PC-3 (cell line): ENCODE results near the gene TWIST2. TPM values are rescaled to one million over a fixed set of nuclear protein-coding genes. Genes with fewer than 3 reads are reported as not detected.

Experiments used
- ATAC-seq: fragments of 200-7000 bp; cut with Tn5 transposase; 2 replicates; pipeline ENCODE4 v1.9.1; 2020; ENCODE audit warnings: mild to moderate bottlenecking, moderate library complexity
- BruUV-seq: library from RNA; stranded (reverse); fragments of 400-500 nt; replicated peaks from 2 replicates; lab custom pipeline; 2021; lab: Mats Ljungman, UMichigan
- CTCF ChIA-PET: fragments of 300-600 bp; sonication (Branson Sonifier 250); formaldehyde crosslinking; loops from one replicate; lab custom pipeline; 2022; ENCODE audit warnings: antibody characterized with exemption; lab: Charles Lee
- POLR2A ChIA-PET: fragments of 300-600 bp; sonication (Branson Sonifier 250); formaldehyde crosslinking; loops from one replicate; lab custom pipeline; 2022; ENCODE audit warnings: antibody characterized with exemption; ENCODE audit not compliant: unreplicated experiment; lab: Charles Lee
- DNase-seq: peaks from one replicate; pipeline ENCODE4 v3.0.0-alpha.2; 2015
- H2AFZ ChIP-seq: fragments of 300-600 bp; sonication (generic); 2 replicates; pipeline ENCODE4 v1.6.0; 2016; ENCODE audit warnings: antibody characterized with exemption, low read length
- H3F3A ChIP-seq: fragments of 300-600 bp; sonication (generic); one replicate; pipeline ENCODE4 v1.6.0; 2017; ENCODE audit warnings: antibody characterized with exemption, low read length, control low read depth, mild to moderate bottlenecking; ENCODE audit not compliant: unreplicated experiment
- H3K27ac ChIP-seq: fragments of 300-600 bp; sonication (generic); 2 replicates; pipeline ENCODE4 v1.5.1; 2016; ENCODE audit warnings: mild to moderate bottlenecking, low read length
- H3K27me3 ChIP-seq: fragments of 300-600 bp; sonication (generic); 2 replicates; pipeline ENCODE4 v1.6.1; 2016; ENCODE audit warnings: low read length, mixed read lengths
- H3K36me3 ChIP-seq: fragments of 300-600 bp; sonication (generic); 2 replicates; pipeline ENCODE4 v1.6.1; 2016; ENCODE audit warnings: low read depth, mixed run types, low read length, mixed read lengths
- H3K4me1 ChIP-seq: fragments of 300-600 bp; sonication (generic); 2 replicates; pipeline ENCODE4 v1.5.1; 2016; ENCODE audit warnings: low read length; ENCODE audit not compliant: insufficient read depth
- H3K4me2 ChIP-seq: fragments of 300-600 bp; sonication (generic); 2 replicates; pipeline ENCODE4 v1.6.0; 2016; ENCODE audit warnings: low read length
- H3K4me3 ChIP-seq: fragments of 300-600 bp; sonication (generic); 2 replicates; pipeline ENCODE4 v1.5.1; 2016; ENCODE audit warnings: mild to moderate bottlenecking, low read length, mixed read lengths
- H3K79me2 ChIP-seq: fragments of 300-600 bp; sonication (generic); 2 replicates; pipeline ENCODE4 v1.6.1; 2017; ENCODE audit warnings: low read length, mixed read lengths
- H3K9ac ChIP-seq: fragments of 300-600 bp; sonication (generic); 2 replicates; pipeline ENCODE4 v1.6.0; 2016; ENCODE audit warnings: mild to moderate bottlenecking, low read length
- H3K9me2 ChIP-seq: fragments of 300-600 bp; sonication (generic); replicated peaks from 2 replicates; pipeline ENCODE4 v1.6.1; 2016; ENCODE audit warnings: mixed run types, low read length, mixed read lengths
- H3K9me3 ChIP-seq: fragments of 300-600 bp; sonication (generic); 2 replicates; pipeline ENCODE4 v1.6.1; 2016; ENCODE audit warnings: low read length, mixed read lengths
- H4K20me1 ChIP-seq: fragments of 300-600 bp; sonication (generic); 2 replicates; pipeline ENCODE4 v1.6.1; 2016; ENCODE audit warnings: low read length, mixed read lengths
- EZH2 ChIP-seq: fragments of 300-600 bp; sonication (generic); IDR thresholded peaks from one replicate; pipeline ENCODE4 v1.6.1; 2017; ENCODE audit warnings: antibody characterized with exemption, mild to moderate bottlenecking, low read length; ENCODE audit not compliant: unreplicated experiment
- EZH2phosphoT487 ChIP-seq: fragments of 300-600 bp; sonication (generic); IDR thresholded peaks from 2 replicates; pipeline ENCODE4 v1.6.1; 2018; ENCODE audit warnings: mild to moderate bottlenecking, antibody characterized with exemption, low read length, borderline replicate concordance
- intact Hi-C: fragments of 100-400 bp; cut with micrococcal nuclease; formaldehyde crosslinking; loops from 2 replicates; pipeline ENCODE4 v1.9.0; 2023
- total RNA-seq: library from RNA; depleted of rRNA; stranded (reverse); fragments of >200 nt; gene quantifications from 2 replicates; pipeline ENCODE4 v1.2.3, GENCODE V29; 2014
- TF ChIP-seq, protein P1 (sequence below): fragments of 300-600 bp; sonication (generic); conservative IDR thresholded peaks from 2 replicates; pipeline ENCODE4 v1.5.1; 2017; ENCODE audit warnings: antibody characterized with exemption, low read depth, mild to moderate bottlenecking, low read length

The TWIST2 gene
- total RNA-seq, 1 experiment from 2014 or later: 4.4 TPM

GRCh38 chr2:238900511-238900910 is 52.6 kb downstream of the TWIST2 start:
- POLR2A ChIA-PET: interaction anchor here (0.7 kb wide), 1 partner anchor 109 kb away, joined by 3 read pairs; no protein-coding TSS in a partner anchor
- ATAC-seq (no peak), DNase-seq (no peak)
- Histone ChIP-seq H3K79me2 (no peaks in the 10 kb centered on the region), H3K27me3 (no peaks in the 10 kb centered on the region), H3K9ac (no peak overlapping the region), H3F3A (no peaks in the 10 kb centered on the region), H3K9me3 (no peaks in the 10 kb centered on the region), H3K4me2 (no peak overlapping the region), H2AFZ (no peak overlapping the region), H4K20me1 (no peaks in the 10 kb centered on the region), H3K4me3 (no peak overlapping the region), H3K36me3 (no peaks in the 10 kb centered on the region), H3K4me1 (no peaks in the 10 kb centered on the region), H3K9me2 (no peaks in the 10 kb centered on the region), H3K27ac (no peak overlapping the region)
- no peak for TF ChIP-seq EZH2phosphoT487
- TF ChIP-seq, protein P1, sequence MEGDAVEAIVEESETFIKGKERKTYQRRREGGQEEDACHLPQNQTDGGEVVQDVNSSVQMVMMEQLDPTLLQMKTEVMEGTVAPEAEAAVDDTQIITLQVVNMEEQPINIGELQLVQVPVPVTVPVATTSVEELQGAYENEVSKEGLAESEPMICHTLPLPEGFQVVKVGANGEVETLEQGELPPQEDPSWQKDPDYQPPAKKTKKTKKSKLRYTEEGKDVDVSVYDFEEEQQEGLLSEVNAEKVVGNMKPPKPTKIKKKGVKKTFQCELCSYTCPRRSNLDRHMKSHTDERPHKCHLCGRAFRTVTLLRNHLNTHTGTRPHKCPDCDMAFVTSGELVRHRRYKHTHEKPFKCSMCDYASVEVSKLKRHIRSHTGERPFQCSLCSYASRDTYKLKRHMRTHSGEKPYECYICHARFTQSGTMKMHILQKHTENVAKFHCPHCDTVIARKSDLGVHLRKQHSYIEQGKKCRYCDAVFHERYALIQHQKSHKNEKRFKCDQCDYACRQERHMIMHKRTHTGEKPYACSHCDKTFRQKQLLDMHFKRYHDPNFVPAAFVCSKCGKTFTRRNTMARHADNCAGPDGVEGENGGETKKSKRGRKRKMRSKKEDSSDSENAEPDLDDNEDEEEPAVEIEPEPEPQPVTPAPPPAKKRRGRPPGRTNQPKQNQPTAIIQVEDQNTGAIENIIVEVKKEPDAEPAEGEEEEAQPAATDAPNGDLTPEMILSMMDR: no peak
- no peak for TF ChIP-seq EZH2
- CTCF ChIA-PET: no interaction called here
- intact Hi-C loops: no loop called here
- BruUV-seq: no TSS peak

GRCh38 chr2:238901461-238902057 is 53.7 kb downstream of the TWIST2 start:
- Histone ChIP-seq H3K27me3 (no peaks in the 10 kb centered on the region), H3K9me2 (no peaks in the 10 kb centered on the region), H4K20me1 (no peaks in the 10 kb centered on the region), H3K27ac (no peak overlapping the region), H3K4me1 (no peaks in the 10 kb centered on the region), H3K4me3 (no peak overlapping the region), H3F3A (no peaks in the 10 kb centered on the region), H3K79me2 (no peaks in the 10 kb centered on the region), H3K9me3 (no peaks in the 10 kb centered on the region), H2AFZ (no peak overlapping the region), H3K36me3 (no peaks in the 10 kb centered on the region), H3K4me2 (no peak overlapping the region), H3K9ac (no peak overlapping the region)
- ATAC-seq (no peak), DNase-seq (no peak)
- POLR2A ChIA-PET: no interaction called here
- CTCF ChIA-PET: no interaction called here
- intact Hi-C loops: no loop called here
- TF ChIP-seq EZH2phosphoT487 (no peak), EZH2 (no peak)
- TF ChIP-seq, protein P1: no peak
- no TSS peak for BruUV-seq

DNA sequence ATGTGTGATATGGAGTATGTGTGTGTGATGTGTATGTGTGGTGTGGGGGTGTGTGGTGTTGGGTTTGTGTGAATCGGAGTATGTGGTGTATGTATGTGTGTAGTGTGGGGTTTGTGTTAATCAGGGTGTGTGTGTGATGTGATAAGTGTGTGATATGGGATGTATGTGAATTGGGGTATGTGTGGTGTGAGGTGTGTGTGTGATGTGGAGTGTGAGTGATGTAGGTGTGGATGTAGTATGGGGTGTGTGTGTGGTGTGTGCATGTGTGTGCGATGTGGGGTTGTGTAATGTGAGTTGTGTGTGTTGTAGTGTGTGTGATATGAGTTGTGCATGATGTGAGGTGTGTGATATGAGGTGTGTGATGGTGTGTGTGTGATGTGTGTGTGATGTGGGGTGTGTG is 54.4 kb downstream of the TWIST2 start:
- Histone ChIP-seq H4K20me1 (no peaks in the 10 kb centered on the region), H3K4me1 (no peaks in the 10 kb centered on the region), H3K4me2 (no peak overlapping the region), H2AFZ (no peak overlapping the region), H3K9me2 (no peaks in the 10 kb centered on the region), H3F3A (no peaks in the 10 kb centered on the region), H3K27me3 (no peaks in the 10 kb centered on the region), H3K79me2 (no peaks in the 10 kb centered on the region), H3K4me3 (no peak overlapping the region), H3K36me3 (no peaks in the 10 kb centered on the region), H3K27ac (no peak overlapping the region), H3K9me3 (no peaks in the 10 kb centered on the region), H3K9ac (no peak overlapping the region)
- no peak for TF ChIP-seq EZH2
- no peak for TF ChIP-seq EZH2phosphoT487
- TF ChIP-seq, protein P1: no peak
- ATAC-seq (no peak), DNase-seq (no peak)
- BruUV-seq: no TSS peak
- ChIA-PET POLR2A (no interaction called here), CTCF (no interaction called here)
- intact Hi-C loops: no loop called here
